Common myeloid progenitor, CD34-positive (primary cell): ENCODE results near the gene MTG2.

ENCODE experiments used
- CTCF ChIA-PET: fragments of 350-600 bp; sonication (Branson Sonifier 250); formaldehyde crosslinking; loops from one replicate; lab custom pipeline; 2021; ENCODE audit warnings: antibody characterized with exemption; lab: Charles Lee
- POLR2A ChIA-PET: fragments of 350-600 bp; sonication (Branson Sonifier 250); formaldehyde crosslinking; loops from one replicate; lab custom pipeline; 2021; ENCODE audit warnings: antibody characterized with exemption; lab: Charles Lee
- DNase-seq, 3 donors: peaks; one replicate each; pipeline versions ENCODE4 v3.0.0 to v3.0.0-alpha.2; 2013
- H3K27ac ChIP-seq, 2 experiments: 1 replicate in 1 of 2; 2 replicates in 1 of 2; pipeline ENCODE4 v1.7.0; 2013; ENCODE audit warnings: inconsistent platforms in 2 of 2, low read length in 2 of 2, mild to moderate bottlenecking in 2 of 2, low read depth in 1 of 2, moderate library complexity in 1 of 2; ENCODE audit not compliant: severe bottlenecking in 2 of 2, insufficient read depth in 1 of 2, poor library complexity in 1 of 2
- H3K27me3 ChIP-seq, 5 experiments: replicated peaks in 2 of 5; 1 replicate in 3 of 5; 2 replicates in 2 of 5; pipeline versions ENCODE4 v1.6.1 to v1.7.0; 2013; ENCODE audit warnings: low read length in 4 of 5, mild to moderate bottlenecking in 2 of 5, moderate library complexity in 2 of 5, inconsistent platforms in 1 of 5; ENCODE audit not compliant: insufficient read depth in 5 of 5, control insufficient read depth in 4 of 5
- H3K36me3 ChIP-seq, 4 experiments: 1 replicate in 2 of 4; 2 replicates in 2 of 4; pipeline versions ENCODE4 v1.6.1 to v1.7.0; 2013; ENCODE audit warnings: low read length in 3 of 4, control low read depth in 1 of 4, mild to moderate bottlenecking in 1 of 4; ENCODE audit not compliant: control insufficient read depth in 4 of 4, insufficient read depth in 4 of 4
- H3K4me1 ChIP-seq, 4 experiments: 1 replicate in 3 of 4; 2 replicates in 1 of 4; pipeline versions ENCODE4 v1.6.1 to v1.7.1; 2013; ENCODE audit warnings: low read length in 3 of 4, mild to moderate bottlenecking in 3 of 4, control low read depth in 1 of 4, inconsistent platforms in 1 of 4, moderate library complexity in 1 of 4; ENCODE audit not compliant: control insufficient read depth in 4 of 4, insufficient read depth in 4 of 4; ENCODE audit errors: control extremely low read depth in 1 of 4
- H3K4me3 ChIP-seq, 7 experiments: 1 replicate in 4 of 7; 2 replicates in 3 of 7; pipeline versions ENCODE4 v1.5.1 to v1.7.0; 2013; ENCODE audit warnings: mild to moderate bottlenecking in 7 of 7, low read length in 6 of 7, moderate library complexity in 6 of 7, inconsistent platforms in 2 of 7, low read depth in 2 of 7, control low read depth in 1 of 7; ENCODE audit not compliant: insufficient read depth in 4 of 7, control insufficient read depth in 1 of 7; ENCODE audit errors: extremely low read depth in 1 of 7
- H3K9me3 ChIP-seq, 5 experiments: 1 replicate in 4 of 5; 2 replicates in 1 of 5; pipeline versions ENCODE4 v1.6.1 to v1.7.1; 2013; ENCODE audit warnings: low read length in 4 of 5, mild to moderate bottlenecking in 2 of 5, inconsistent platforms in 1 of 5, low read depth in 1 of 5, moderate library complexity in 1 of 5; ENCODE audit not compliant: control insufficient read depth in 4 of 5, insufficient read depth in 2 of 5; ENCODE audit errors: control extremely low read depth in 1 of 5
- WGBS: methylation state at CpG from one replicate; pipeline ENCODE4 v1.1.5; 2013; ENCODE audit not compliant: insufficient coverage; 5-methylcytosine and 5-hydroxymethylcytosine counted together

MTG2 gene

GRCh38 chr20:62242176-62242575 is 59.3 kb downstream of the MTG2 start:
- CTCF ChIA-PET = no interaction called here
- no peak for DNase-seq
- Histone ChIP-seq H3K27ac (no peak overlapping the region), H3K27me3 (no peaks in the 10 kb centered on the region), H3K4me3 (no peak overlapping the region), H3K4me1 (peaks cover 0 to 33% (median 26%) of the 10 kb centered on the region in 4 experiments), H3K9me3 (no peaks in the 10 kb centered on the region), H3K36me3 (peaks cover 2 to 21% (median 7%) of the 10 kb centered on the region in 4 experiments)
- POLR2A ChIA-PET = no interaction called here
- WGBS = 89% methylated on average over 5 of the region's 6 CpGs

- no peak for DNase-seq
- H3K27ac ChIP-seq = no peak overlapping the region
- ChIA-PET CTCF (interaction anchor here (1.4 kb wide), 1 partner anchor 17 kb away, joined by 5 read pairs; no protein-coding TSS in a partner anchor), POLR2A (no interaction called here)
- no peak overlapping the region for H3K4me3 ChIP-seq
- H3K27me3 ChIP-seq = no peaks in the 10 kb centered on the region
- WGBS = 93% methylated on average over 20 of the region's 22 CpGs
- H3K9me3 ChIP-seq = no peaks in the 10 kb centered on the region
- peaks cover 2 to 21% (median 7%) of the 10 kb centered on the region in 4 experiments for H3K36me3 ChIP-seq
- H3K4me1 ChIP-seq = peaks cover 0 to 27% (median 23%) of the 10 kb centered on the region in 4 experiments
Measured at GRCh38 chr20:62243106-62243505, 60.3 kb downstream of the MTG2 start.

GRCh38 chr20:62243906-62244515 is 61.2 kb downstream of the MTG2 start:
- Histone ChIP-seq H3K4me3 (no peak overlapping the region), H3K9me3 (no peaks in the 10 kb centered on the region), H3K27ac (no peak overlapping the region), H3K36me3 (peaks cover 2 to 21% (median 7%) of the 10 kb centered on the region in 4 experiments), H3K4me1 (peaks cover 0 to 32% (median 23%) of the 10 kb centered on the region in 4 experiments), H3K27me3 (no peaks in the 10 kb centered on the region)
- POLR2A ChIA-PET = no interaction called here
- DNase-seq = no peak
- CTCF ChIA-PET = interaction anchor here (1.4 kb wide), 1 partner anchor 16 kb away, joined by 5 read pairs; no protein-coding TSS in a partner anchor
- 89% methylated on average over 15 of the region's 21 CpGs for WGBS

- Histone ChIP-seq H3K9me3 (no peaks in the 10 kb centered on the region), H3K27me3 (no peaks in the 10 kb centered on the region), H3K4me3 (no peak overlapping the region), H3K36me3 (peaks cover 2 to 21% (median 7%) of the 10 kb centered on the region in 4 experiments), H3K4me1 (peaks cover 0 to 27% (median 19%) of the 10 kb centered on the region in 4 experiments), H3K27ac (no peak overlapping the region)
- ChIA-PET CTCF (no interaction called here), POLR2A (no interaction called here)
- peak in 2 of 3 donors; percentile 42 to 65 for DNase-seq
- 59% methylated on average over 11 of the region's 17 CpGs for WGBS
Measured at GRCh38 chr20:62244644-62245108, 61.8 kb downstream of the MTG2 start.

- DNase-seq = no peak
- Histone ChIP-seq H3K4me1 (peaks cover 0 to 22% (median 16%) of the 10 kb centered on the region in 4 experiments), H3K4me3 (no peak overlapping the region), H3K36me3 (peaks cover 2 to 21% (median 6%) of the 10 kb centered on the region in 4 experiments), H3K9me3 (no peaks in the 10 kb centered on the region), H3K27me3 (no peaks in the 10 kb centered on the region), H3K27ac (no peak overlapping the region)
- 98% methylated on average over 14 of the region's 19 CpGs for WGBS
- CTCF ChIA-PET = interaction anchor here (0.7 kb wide), 1 partner anchor 55 kb away, joined by 3 read pairs; no protein-coding TSS in a partner anchor
- POLR2A ChIA-PET = no interaction called here
Measured at GRCh38 chr20:62245911-62246280, 63.1 kb downstream of the MTG2 start.

GRCh38 chr20:62246431-62246830 is 63.6 kb downstream of the MTG2 start:
- 98% methylated on average over 8 of the region's 8 CpGs for WGBS
- POLR2A ChIA-PET = no interaction called here
- Histone ChIP-seq H3K9me3 (no peaks in the 10 kb centered on the region), H3K36me3 (peaks cover 2 to 16% (median 5%) of the 10 kb centered on the region in 4 experiments), H3K27me3 (no peaks in the 10 kb centered on the region), H3K4me1 (peaks cover 0 to 22% (median 16%) of the 10 kb centered on the region in 4 experiments), H3K4me3 (no peak overlapping the region), H3K27ac (no peak overlapping the region)
- no peak for DNase-seq
- CTCF ChIA-PET = no interaction called here

- H3K27me3 ChIP-seq = no peaks in the 10 kb centered on the region
- H3K27ac ChIP-seq = no peak overlapping the region
- H3K9me3 ChIP-seq = no peaks in the 10 kb centered on the region
- H3K36me3 ChIP-seq = peaks cover 2 to 16% (median 4%) of the 10 kb centered on the region in 4 experiments
- peaks cover 0 to 22% (median 18%) of the 10 kb centered on the region in 4 experiments for H3K4me1 ChIP-seq
- WGBS = 95% methylated on average over 20 of the region's 22 CpGs
- no peak overlapping the region for H3K4me3 ChIP-seq
- CTCF ChIA-PET = no interaction called here
- POLR2A ChIA-PET = no interaction called here
- DNase-seq = no peak
Measured at GRCh38 chr20:62246872-62247652, 64.2 kb downstream of the MTG2 start.
